ENCODE data around the gene SPACA6. TPM values are rescaled to one million over a fixed set of nuclear protein-coding genes. Genes with fewer than 3 reads are reported as not detected.

Gene SPACA6
- total and polyA plus RNA-seq, 2 experiments from 2014 or later = 5.1 to 11.5 TPM

DNA sequence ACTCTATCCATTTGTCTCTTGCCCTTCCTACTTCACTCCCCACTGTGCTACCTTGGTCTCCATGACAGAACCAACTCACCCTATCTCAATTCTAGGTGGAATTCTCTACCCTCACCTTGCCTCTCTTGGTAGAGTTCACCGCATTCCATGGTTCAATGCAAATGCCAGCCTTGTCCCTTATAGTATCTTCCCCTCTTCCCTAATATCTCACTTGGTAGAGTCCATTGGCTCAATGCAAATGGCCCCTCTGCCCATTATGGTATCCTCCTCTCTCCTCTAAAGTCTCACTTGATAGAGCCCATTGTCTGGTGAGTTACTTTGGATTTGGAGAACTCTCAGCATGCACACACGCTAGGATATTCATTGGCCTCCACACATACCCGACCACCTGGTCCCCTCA, 22.7 kb downstream of the SPACA6 start (continued):
- TF ChIP-seq, protein P1, sequence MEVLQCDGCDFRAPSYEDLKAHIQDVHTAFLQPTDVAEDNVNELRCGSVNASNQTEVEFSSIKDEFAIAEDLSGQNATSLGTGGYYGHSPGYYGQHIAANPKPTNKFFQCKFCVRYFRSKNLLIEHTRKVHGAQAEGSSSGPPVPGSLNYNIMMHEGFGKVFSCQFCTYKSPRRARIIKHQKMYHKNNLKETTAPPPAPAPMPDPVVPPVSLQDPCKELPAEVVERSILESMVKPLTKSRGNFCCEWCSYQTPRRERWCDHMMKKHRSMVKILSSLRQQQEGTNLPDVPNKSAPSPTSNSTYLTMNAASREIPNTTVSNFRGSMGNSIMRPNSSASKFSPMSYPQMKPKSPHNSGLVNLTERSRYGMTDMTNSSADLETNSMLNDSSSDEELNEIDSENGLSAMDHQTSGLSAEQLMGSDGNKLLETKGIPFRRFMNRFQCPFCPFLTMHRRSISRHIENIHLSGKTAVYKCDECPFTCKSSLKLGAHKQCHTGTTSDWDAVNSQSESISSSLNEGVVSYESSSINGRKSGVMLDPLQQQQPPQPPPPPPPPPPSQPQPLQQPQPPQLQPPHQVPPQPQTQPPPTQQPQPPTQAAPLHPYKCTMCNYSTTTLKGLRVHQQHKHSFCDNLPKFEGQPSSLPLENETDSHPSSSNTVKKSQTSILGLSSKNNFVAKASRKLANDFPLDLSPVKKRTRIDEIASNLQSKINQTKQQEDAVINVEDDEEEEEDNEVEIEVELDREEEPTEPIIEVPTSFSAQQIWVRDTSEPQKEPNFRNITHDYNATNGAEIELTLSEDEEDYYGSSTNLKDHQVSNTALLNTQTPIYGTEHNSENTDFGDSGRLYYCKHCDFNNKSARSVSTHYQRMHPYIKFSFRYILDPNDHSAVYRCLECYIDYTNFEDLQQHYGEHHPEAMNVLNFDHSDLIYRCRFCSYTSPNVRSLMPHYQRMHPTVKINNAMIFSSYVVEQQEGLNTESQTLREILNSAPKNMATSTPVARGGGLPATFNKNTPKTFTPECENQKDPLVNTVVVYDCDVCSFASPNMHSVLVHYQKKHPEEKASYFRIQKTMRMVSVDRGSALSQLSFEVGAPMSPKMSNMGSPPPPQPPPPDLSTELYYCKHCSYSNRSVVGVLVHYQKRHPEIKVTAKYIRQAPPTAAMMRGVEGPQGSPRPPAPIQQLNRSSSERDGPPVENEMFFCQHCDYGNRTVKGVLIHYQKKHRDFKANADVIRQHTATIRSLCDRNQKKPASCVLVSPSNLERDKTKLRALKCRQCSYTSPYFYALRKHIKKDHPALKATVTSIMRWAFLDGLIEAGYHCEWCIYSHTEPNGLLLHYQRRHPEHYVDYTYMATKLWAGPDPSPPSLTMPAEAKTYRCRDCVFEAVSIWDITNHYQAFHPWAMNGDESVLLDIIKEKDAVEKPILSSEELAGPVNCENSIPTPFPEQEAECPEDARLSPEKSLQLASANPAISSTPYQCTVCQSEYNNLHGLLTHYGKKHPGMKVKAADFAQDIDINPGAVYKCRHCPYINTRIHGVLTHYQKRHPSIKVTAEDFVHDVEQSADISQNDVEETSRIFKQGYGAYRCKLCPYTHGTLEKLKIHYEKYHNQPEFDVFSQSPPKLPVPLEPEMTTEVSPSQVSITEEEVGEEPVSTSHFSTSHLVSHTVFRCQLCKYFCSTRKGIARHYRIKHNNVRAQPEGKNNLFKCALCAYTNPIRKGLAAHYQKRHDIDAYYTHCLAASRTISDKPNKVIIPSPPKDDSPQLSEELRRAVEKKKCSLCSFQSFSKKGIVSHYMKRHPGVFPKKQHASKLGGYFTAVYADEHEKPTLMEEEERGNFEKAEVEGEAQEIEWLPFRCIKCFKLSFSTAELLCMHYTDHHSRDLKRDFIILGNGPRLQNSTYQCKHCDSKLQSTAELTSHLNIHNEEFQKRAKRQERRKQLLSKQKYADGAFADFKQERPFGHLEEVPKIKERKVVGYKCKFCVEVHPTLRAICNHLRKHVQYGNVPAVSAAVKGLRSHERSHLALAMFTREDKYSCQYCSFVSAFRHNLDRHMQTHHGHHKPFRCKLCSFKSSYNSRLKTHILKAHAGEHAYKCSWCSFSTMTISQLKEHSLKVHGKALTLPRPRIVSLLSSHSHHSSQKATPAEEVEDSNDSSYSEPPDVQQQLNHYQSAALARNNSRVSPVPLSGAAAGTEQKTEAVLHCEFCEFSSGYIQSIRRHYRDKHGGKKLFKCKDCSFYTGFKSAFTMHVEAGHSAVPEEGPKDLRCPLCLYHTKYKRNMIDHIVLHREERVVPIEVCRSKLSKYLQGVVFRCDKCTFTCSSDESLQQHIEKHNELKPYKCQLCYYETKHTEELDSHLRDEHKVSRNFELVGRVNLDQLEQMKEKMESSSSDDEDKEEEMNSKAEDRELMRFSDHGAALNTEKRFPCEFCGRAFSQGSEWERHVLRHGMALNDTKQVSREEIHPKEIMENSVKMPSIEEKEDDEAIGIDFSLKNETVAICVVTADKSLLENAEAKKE (CRISPR knock-in tag; IDR thresholded peaks at IDR 0.05) = no peak
- no peak for TF ChIP-seq STAT1 (IDR thresholded peaks at IDR 0.05; ENCODE audit: unreplicated experiment)

DNA sequence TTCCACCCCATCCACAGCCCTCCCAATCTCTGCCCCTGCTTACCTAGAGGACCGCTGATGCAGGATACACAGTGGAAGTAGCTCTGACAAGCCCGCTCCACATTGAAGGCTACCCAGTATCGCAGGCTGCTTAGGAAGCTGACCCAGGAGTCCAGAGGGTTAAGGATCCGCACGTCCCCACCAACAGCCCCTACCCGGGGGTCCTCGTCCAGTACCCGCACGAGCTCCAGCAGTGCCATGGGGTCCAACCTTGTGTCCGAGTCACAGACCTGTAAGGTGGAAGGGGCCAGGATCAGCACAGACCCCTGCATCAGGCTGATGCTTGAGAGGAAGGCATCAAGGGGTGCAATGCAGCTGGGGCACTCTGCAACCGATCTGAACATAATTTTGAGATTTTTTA, 23.8 kb downstream of the SPACA6 start:
- Histone ChIP-seq H3K9me2 (ENCODE audit: insufficient read depth) (no peaks in the 10 kb centered on the region), H4K20me1 (replicated peaks; ENCODE audit: insufficient read depth) (no peaks in the 10 kb centered on the region), H2AFZ (no peak overlapping the region), H3F3A (replicated peaks; ENCODE audit: low read depth) (no peaks in the 10 kb centered on the region), H3K79me2 (replicated peaks; ENCODE audit: insufficient read depth) (no peaks in the 10 kb centered on the region), H3K27me3 (ENCODE audit: insufficient read depth) (peaks cover 51% of the 10 kb centered on the region), H3K4me2 (no peak overlapping the region), H3K36me3 (ENCODE audit: insufficient read depth) (no peaks in the 10 kb centered on the region), H3K27ac (ENCODE audit: low read depth) (no peak overlapping the region), H3K4me1 (ENCODE audit: insufficient read depth) (no peaks in the 10 kb centered on the region; the same call in 1 of the 2 replicates), H3K4me3 (no peak overlapping the region)
- Mint-ChIP-seq H3K4me3 (no peak overlapping the region), H3K4me1 (peaks cover 4% of the 10 kb centered on the region; the same call in 1 of the 3 replicates), H3K36me3 (ENCODE audit: low read depth) (peaks cover 3% of the 10 kb centered on the region; the same call in 2 of the 3 replicates), H3K27ac (no peak overlapping the region), H3K9me3 (peaks cover 4% of the 10 kb centered on the region; the same call in 2 of the 3 replicates), H3K27me3 (ENCODE audit: insufficient read depth, low read depth, poor library complexity) (peaks cover 35% of the 10 kb centered on the region)
- ATAC-seq (no peak), DNase-seq (ENCODE audit: low spot score) (no peak)
- TF ChIP-seq, protein P2, sequence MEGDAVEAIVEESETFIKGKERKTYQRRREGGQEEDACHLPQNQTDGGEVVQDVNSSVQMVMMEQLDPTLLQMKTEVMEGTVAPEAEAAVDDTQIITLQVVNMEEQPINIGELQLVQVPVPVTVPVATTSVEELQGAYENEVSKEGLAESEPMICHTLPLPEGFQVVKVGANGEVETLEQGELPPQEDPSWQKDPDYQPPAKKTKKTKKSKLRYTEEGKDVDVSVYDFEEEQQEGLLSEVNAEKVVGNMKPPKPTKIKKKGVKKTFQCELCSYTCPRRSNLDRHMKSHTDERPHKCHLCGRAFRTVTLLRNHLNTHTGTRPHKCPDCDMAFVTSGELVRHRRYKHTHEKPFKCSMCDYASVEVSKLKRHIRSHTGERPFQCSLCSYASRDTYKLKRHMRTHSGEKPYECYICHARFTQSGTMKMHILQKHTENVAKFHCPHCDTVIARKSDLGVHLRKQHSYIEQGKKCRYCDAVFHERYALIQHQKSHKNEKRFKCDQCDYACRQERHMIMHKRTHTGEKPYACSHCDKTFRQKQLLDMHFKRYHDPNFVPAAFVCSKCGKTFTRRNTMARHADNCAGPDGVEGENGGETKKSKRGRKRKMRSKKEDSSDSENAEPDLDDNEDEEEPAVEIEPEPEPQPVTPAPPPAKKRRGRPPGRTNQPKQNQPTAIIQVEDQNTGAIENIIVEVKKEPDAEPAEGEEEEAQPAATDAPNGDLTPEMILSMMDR (conservative IDR thresholded peaks at IDR 0.05; ENCODE audit: low read depth in 2 of 2) = no peak
- TF ChIP-seq CREB1 (CRISPR knock-in tag; IDR thresholded peaks at IDR 0.05; ENCODE audit: low read depth) = no peak
- TF ChIP-seq, protein P1 (CRISPR knock-in tag; IDR thresholded peaks at IDR 0.05) = no peak
- TF ChIP-seq NANOG (IDR thresholded peaks at IDR 0.05; ENCODE audit: borderline replicate concordance) = no peak
- no peak for TF ChIP-seq POLR2AphosphoS5 (IDR thresholded peaks at IDR 0.05; ENCODE audit: low read depth)
- TF ChIP-seq JUNB (IDR thresholded peaks at IDR 0.05; ENCODE audit: unreplicated experiment) = no peak
- TF ChIP-seq ZNF331 (CRISPR knock-in tag; IDR thresholded peaks at IDR 0.05; ENCODE audit: low read depth) = no peak
- no peak for TF ChIP-seq EZH2phosphoT487 (IDR thresholded peaks at IDR 0.05; ENCODE audit: unreplicated experiment)
